Panc1 (cell line): ENCODE data around the gene CTDSPL2. TPM values are rescaled to one million over a fixed set of nuclear protein-coding genes. Genes with fewer than 3 reads are reported as not detected.
A peak's percentile ranks its signal among the peaks of the same experiment; 100 is the strongest.

ENCODE experiments used
- ATAC-seq: fragments of 200-7000 bp; cut with Tn5 transposase; 2 replicates; pipeline ENCODE4 v1.9.1; 2020; ENCODE audit warnings: mild to moderate bottlenecking, moderate library complexity
- BruUV-seq: library from RNA; stranded (reverse); fragments of 400-500 nt; replicated peaks from 2 replicates; lab custom pipeline; 2021; lab: Mats Ljungman, UMichigan
- CTCF ChIA-PET: fragments of 300-600 bp; sonication (Branson Sonifier 250); formaldehyde crosslinking; loops from one replicate; lab custom pipeline; 2022; ENCODE audit warnings: antibody characterized with exemption; lab: Charles Lee
- POLR2A ChIA-PET: fragments of 300-600 bp; sonication (Branson Sonifier 250); formaldehyde crosslinking; loops from one replicate; lab custom pipeline; 2022; ENCODE audit warnings: antibody characterized with exemption; lab: Charles Lee
- DNase-seq: peaks from one replicate; pipeline ENCODE4 v3.0.0-alpha.2; 2010; ENCODE audit warnings: low read depth, low spot score
- H3K27ac ChIP-seq: 2 replicates; pipeline ENCODE4 v1.5.1; 2011; ENCODE audit warnings: mild to moderate bottlenecking, low read length, inconsistent platforms
- H3K27me3 ChIP-seq: fragments of 200-500 bp; sonication (Bioruptor generic); 2 replicates; pipeline ENCODE4 v1.6.0; 2014; ENCODE audit warnings: low read length, inconsistent platforms; ENCODE audit not compliant: control insufficient read depth, insufficient read depth
- H3K36me3 ChIP-seq: fragments of 200-500 bp; sonication (Bioruptor generic); 2 replicates; pipeline ENCODE4 v1.5.1; 2014; ENCODE audit warnings: inconsistent platforms, mild to moderate bottlenecking, low read length, moderate library complexity; ENCODE audit not compliant: control insufficient read depth, insufficient read depth
- H3K4me1 ChIP-seq: 2 replicates; pipeline ENCODE4 v1.5.1; 2011; ENCODE audit warnings: inconsistent platforms, mild to moderate bottlenecking, low read length, moderate library complexity; ENCODE audit not compliant: control insufficient read depth, insufficient read depth
- H3K4me3 ChIP-seq, 2 experiments: 2 replicates each; pipeline ENCODE4 v1.5.1; 2011 to 2012; ENCODE audit warnings: low read depth in 2 of 2, low read length in 2 of 2, mild to moderate bottlenecking in 2 of 2, inconsistent platforms in 1 of 2, moderate library complexity in 1 of 2
- H3K9me3 ChIP-seq: fragments of 200-500 bp; sonication (Bioruptor generic); 2 replicates; pipeline ENCODE4 v1.5.1; 2014; ENCODE audit warnings: low read depth, mild to moderate bottlenecking, inconsistent platforms, low read length, moderate library complexity; ENCODE audit not compliant: control insufficient read depth, insufficient read depth
- CTCF ChIP-seq: fragments of 450-650 bp; IDR thresholded peaks from 2 replicates; pipeline ENCODE4 v1.5.1; 2017; ENCODE audit warnings: mild to moderate bottlenecking
- POLR2AphosphoS5 ChIP-seq: IDR thresholded peaks from 2 replicates; pipeline ENCODE4 v1.6.1; 2012; ENCODE audit warnings: mild to moderate bottlenecking, low read depth, low read length, moderate library complexity
- REST ChIP-seq, 2 experiments: IDR thresholded peaks; 2 replicates each; pipeline ENCODE4 v1.6.1; 2011 to 2012; ENCODE audit warnings: low read depth in 2 of 2, control low read depth in 1 of 2, low read length in 1 of 2, mild to moderate bottlenecking in 1 of 2, moderate library complexity in 1 of 2; ENCODE audit not compliant: insufficient read depth in 1 of 2
- SIN3A ChIP-seq: IDR thresholded peaks from 2 replicates; pipeline ENCODE4 v1.6.1; 2012; ENCODE audit warnings: low read depth, mild to moderate bottlenecking, low read length, moderate library complexity, borderline replicate concordance; ENCODE audit not compliant: insufficient read depth
- TCF7L2 ChIP-seq: IDR thresholded peaks from 2 replicates; pipeline ENCODE4 v1.6.1; 2011; ENCODE audit warnings: mild to moderate bottlenecking, low read depth, low read length, inconsistent platforms
- in situ Hi-C: cut with HindIII; loops from 2 replicates; pipeline ENCODE4 v1.10.0; 2016; ENCODE audit warnings: low sequenced_read_pairs, low pct_unique_long_range_greater_than_20kb
- intact Hi-C: fragments of 100-400 bp; cut with micrococcal nuclease; formaldehyde crosslinking; loops from one replicate; pipeline ENCODE4 v1.10.0; 2022; ENCODE audit not compliant: unreplicated experiment
- total RNA-seq: library from RNA; stranded (reverse); gene quantifications from one replicate; pipeline ENCODE4 v1.2.1, GENCODE V29; 2021; ENCODE audit not compliant: unreplicated experiment

CTDSPL2 gene
- total RNA-seq, 1 experiment from 2014 or later, result 70.6 TPM

GRCh38 chr15:44568338-44568737, 140.9 kb downstream of the CTDSPL2 start:
- TF ChIP-seq REST (IDR thresholded peaks at IDR 0.05; ENCODE audit: insufficient read depth in 1 of 2, low read depth in 2 of 2, low read length in 1 of 2), result no peak
- TF ChIP-seq SIN3A, result no peak
- no peak for TF ChIP-seq TCF7L2
- no peak for TF ChIP-seq CTCF
- no peak for TF ChIP-seq POLR2AphosphoS5
- ChIA-PET CTCF (no interaction called here), POLR2A (no interaction called here)
- no peak overlapping the region for H3K27ac ChIP-seq
- H3K4me3 ChIP-seq, result no peak overlapping the region
- in situ Hi-C loops, result no loop called here
- ATAC-seq, result no peak
- no peaks in the 10 kb centered on the region for H3K4me1 ChIP-seq
- H3K27me3 ChIP-seq, result no peaks in the 10 kb centered on the region
- H3K9me3 ChIP-seq, result peaks cover 4% of the 10 kb centered on the region; the same call in 1 of the 2 replicates
- peaks cover 9% of the 10 kb centered on the region for H3K36me3 ChIP-seq
- DNase-seq, result no peak
- intact Hi-C loops, result no loop called here
- BruUV-seq, result TSS peak; percentile 31

GRCh38 chr15:44569316-44569715, 141.9 kb downstream of the CTDSPL2 start:
- Histone ChIP-seq H3K4me1 (no peaks in the 10 kb centered on the region), H3K36me3 (peaks cover 2% of the 10 kb centered on the region), H3K27ac (no peak overlapping the region), H3K9me3 (peaks cover 4% of the 10 kb centered on the region; the same call in 1 of the 2 replicates), H3K27me3 (no peaks in the 10 kb centered on the region), H3K4me3 (no peak overlapping the region)
- in situ Hi-C loops, result no loop called here
- TF ChIP-seq SIN3A, result no peak
- TF ChIP-seq REST (IDR thresholded peaks at IDR 0.05; ENCODE audit: insufficient read depth in 1 of 2, low read depth in 2 of 2, low read length in 1 of 2), result no peak
- no peak for TF ChIP-seq TCF7L2
- no peak for TF ChIP-seq POLR2AphosphoS5
- no peak for TF ChIP-seq CTCF
- DNase-seq (no peak), ATAC-seq (no peak)
- BruUV-seq, result no TSS peak
- intact Hi-C loops, result no loop called here
- ChIA-PET CTCF (interaction anchor here (0.7 kb wide), 1 partner anchor 589 kb away, joined by 3 read pairs; no protein-coding TSS in a partner anchor), POLR2A (interaction anchor here (0.7 kb wide), 1 partner anchor 139 kb away, joined by 7 read pairs; no protein-coding TSS in a partner anchor)
